ENCODE results near the gene AK2.

AK2 gene

GRCh38 chr1:33039840-33040239 lies 3.2 kb upstream of the AK2 start:
- H3K4me3 ChIP-seq (ENCODE audit: severe bottlenecking): no peak overlapping the region
- DNase-seq (ENCODE audit: low spot score) (no peak), ATAC-seq (ENCODE audit: low read depth) (no peak)
- peaks cover 8% of the 10 kb centered on the region for H3K36me3 ChIP-seq (ENCODE audit: low read depth)
- TF ChIP-seq, protein P1, sequence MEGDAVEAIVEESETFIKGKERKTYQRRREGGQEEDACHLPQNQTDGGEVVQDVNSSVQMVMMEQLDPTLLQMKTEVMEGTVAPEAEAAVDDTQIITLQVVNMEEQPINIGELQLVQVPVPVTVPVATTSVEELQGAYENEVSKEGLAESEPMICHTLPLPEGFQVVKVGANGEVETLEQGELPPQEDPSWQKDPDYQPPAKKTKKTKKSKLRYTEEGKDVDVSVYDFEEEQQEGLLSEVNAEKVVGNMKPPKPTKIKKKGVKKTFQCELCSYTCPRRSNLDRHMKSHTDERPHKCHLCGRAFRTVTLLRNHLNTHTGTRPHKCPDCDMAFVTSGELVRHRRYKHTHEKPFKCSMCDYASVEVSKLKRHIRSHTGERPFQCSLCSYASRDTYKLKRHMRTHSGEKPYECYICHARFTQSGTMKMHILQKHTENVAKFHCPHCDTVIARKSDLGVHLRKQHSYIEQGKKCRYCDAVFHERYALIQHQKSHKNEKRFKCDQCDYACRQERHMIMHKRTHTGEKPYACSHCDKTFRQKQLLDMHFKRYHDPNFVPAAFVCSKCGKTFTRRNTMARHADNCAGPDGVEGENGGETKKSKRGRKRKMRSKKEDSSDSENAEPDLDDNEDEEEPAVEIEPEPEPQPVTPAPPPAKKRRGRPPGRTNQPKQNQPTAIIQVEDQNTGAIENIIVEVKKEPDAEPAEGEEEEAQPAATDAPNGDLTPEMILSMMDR (IDR thresholded peaks at IDR 0.05; ENCODE audit: poor library complexity, severe bottlenecking): no peak
- peaks cover 12% of the 10 kb centered on the region for H3K4me1 ChIP-seq (ENCODE audit: insufficient read depth, poor library complexity, severe bottlenecking)
- H3K27me3 ChIP-seq (ENCODE audit: insufficient read depth, poor library complexity, severe bottlenecking): no peaks in the 10 kb centered on the region
- no peak overlapping the region for H3K27ac ChIP-seq (ENCODE audit: poor library complexity, severe bottlenecking)
- H3K9me3 ChIP-seq (ENCODE audit: severe bottlenecking): no peaks in the 10 kb centered on the region

DNA sequence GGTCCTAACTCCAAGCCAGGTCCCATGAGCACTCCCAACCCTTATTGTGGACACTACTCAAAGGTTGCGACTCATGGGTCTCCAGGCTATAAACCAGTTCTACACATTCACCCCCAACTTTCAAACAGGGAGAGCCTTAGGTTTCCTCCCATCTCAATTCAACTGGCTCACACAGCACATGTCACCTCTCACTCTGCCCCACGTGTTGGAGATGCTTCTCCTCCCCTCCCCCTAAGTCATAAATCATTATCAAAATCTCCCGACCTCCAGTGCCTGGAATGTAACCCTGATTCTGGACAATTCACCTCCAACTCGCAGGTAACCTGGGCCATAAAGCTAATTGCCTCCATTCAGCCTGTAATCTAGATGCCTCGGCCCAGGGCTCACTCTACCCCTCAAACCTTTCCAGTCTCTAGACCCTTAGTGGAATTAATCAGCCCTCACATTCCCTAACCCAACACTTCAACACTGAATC lies 595 bp downstream of the AK2 start:
- TF ChIP-seq, protein P1 (IDR thresholded peaks at IDR 0.05; ENCODE audit: poor library complexity, severe bottlenecking): no peak
- H3K36me3 ChIP-seq (ENCODE audit: low read depth): peaks cover 43% of the 10 kb centered on the region
- no peaks in the 10 kb centered on the region for H3K27me3 ChIP-seq (ENCODE audit: insufficient read depth, poor library complexity, severe bottlenecking)
- ATAC-seq (ENCODE audit: low read depth): peak; percentile 17
- peak overlapping the region; percentile 81 for H3K4me3 ChIP-seq (ENCODE audit: severe bottlenecking)
- H3K4me1 ChIP-seq (ENCODE audit: insufficient read depth, poor library complexity, severe bottlenecking): peaks cover 21% of the 10 kb centered on the region
- no peak for DNase-seq (ENCODE audit: low spot score)
- no peaks in the 10 kb centered on the region for H3K9me3 ChIP-seq (ENCODE audit: severe bottlenecking)
- peak overlapping the region; percentile 33 for H3K27ac ChIP-seq (ENCODE audit: poor library complexity, severe bottlenecking)

DNA sequence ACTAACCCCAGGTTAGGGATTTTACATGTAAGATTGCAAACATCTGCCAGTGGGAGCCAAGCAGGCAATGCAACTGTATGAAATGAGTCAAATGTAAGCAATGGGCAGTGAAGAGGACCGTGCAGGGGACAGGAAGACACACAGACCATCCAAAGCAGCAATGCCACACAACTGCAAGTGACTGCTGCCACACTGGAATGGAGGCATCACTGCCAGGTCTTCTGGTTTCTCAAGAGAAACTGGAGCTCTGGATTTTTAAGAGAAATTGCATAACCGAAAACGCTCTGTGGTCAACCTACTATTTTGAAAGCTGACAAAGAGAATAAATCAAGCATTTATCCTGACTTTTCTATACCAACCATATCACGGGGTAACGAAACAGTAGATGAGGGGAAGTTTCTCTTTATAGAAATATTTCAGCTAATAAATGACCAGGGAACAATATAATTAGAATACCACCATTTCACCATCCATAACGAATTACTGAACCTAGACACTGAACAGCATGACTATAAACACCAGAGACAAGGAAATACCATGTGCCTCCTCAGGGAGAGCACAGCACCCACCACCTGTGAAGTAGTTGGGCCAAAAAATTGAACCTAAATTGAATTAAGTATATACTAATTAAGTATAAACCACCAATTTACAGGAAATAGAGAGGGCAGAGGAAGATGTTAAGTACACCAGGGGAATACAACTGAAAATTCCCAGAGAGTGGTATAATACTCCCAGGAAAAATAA lies 4.4 kb downstream of the AK2 start:
- ATAC-seq (ENCODE audit: low read depth) (no peak), DNase-seq (ENCODE audit: low spot score) (no peak)
- Histone ChIP-seq H3K27me3 (ENCODE audit: insufficient read depth, poor library complexity, severe bottlenecking) (no peaks in the 10 kb centered on the region), H3K27ac (ENCODE audit: poor library complexity, severe bottlenecking) (no peak overlapping the region), H3K4me3 (ENCODE audit: severe bottlenecking) (no peak overlapping the region), H3K9me3 (ENCODE audit: severe bottlenecking) (no peaks in the 10 kb centered on the region), H3K4me1 (ENCODE audit: insufficient read depth, poor library complexity, severe bottlenecking) (peaks cover 21% of the 10 kb centered on the region), H3K36me3 (ENCODE audit: low read depth) (peaks cover 69% of the 10 kb centered on the region)
- TF ChIP-seq, protein P1 (IDR thresholded peaks at IDR 0.05; ENCODE audit: poor library complexity, severe bottlenecking): no peak

DNA sequence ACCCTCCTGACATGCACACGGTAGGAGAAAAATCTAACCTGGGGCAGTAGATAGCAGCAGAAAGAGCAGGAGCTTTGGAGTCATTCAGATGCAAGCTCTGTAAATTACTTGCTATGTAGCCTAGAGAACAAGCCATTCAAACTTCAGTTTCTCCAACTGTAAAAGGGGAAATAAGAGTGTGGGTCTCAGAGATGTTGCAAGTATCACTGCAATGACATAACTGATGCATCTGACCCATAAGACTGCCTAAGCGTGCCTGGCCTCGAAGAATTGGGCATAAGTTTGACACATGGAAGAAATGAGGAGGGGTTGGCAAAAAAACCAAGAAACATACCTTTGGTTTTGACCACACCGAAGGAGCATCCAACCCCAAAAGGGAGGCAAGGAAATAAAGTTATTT lies 5.2 kb downstream of the AK2 start:
- ATAC-seq (ENCODE audit: low read depth) (no peak), DNase-seq (ENCODE audit: low spot score) (no peak)
- Histone ChIP-seq H3K4me3 (ENCODE audit: severe bottlenecking) (no peak overlapping the region), H3K36me3 (ENCODE audit: low read depth) (peaks cover 72% of the 10 kb centered on the region), H3K27me3 (ENCODE audit: insufficient read depth, poor library complexity, severe bottlenecking) (no peaks in the 10 kb centered on the region), H3K9me3 (ENCODE audit: severe bottlenecking) (no peaks in the 10 kb centered on the region), H3K4me1 (ENCODE audit: insufficient read depth, poor library complexity, severe bottlenecking) (peaks cover 18% of the 10 kb centered on the region), H3K27ac (ENCODE audit: poor library complexity, severe bottlenecking) (no peak overlapping the region)
- TF ChIP-seq, protein P1 (IDR thresholded peaks at IDR 0.05; ENCODE audit: poor library complexity, severe bottlenecking): no peak

GRCh38 chr1:33030575-33030974 lies 6.1 kb downstream of the AK2 start:
- Histone ChIP-seq H3K9me3 (ENCODE audit: severe bottlenecking) (no peaks in the 10 kb centered on the region), H3K4me1 (ENCODE audit: insufficient read depth, poor library complexity, severe bottlenecking) (peaks cover 16% of the 10 kb centered on the region), H3K27me3 (ENCODE audit: insufficient read depth, poor library complexity, severe bottlenecking) (no peaks in the 10 kb centered on the region), H3K4me3 (ENCODE audit: severe bottlenecking) (no peak overlapping the region), H3K27ac (ENCODE audit: poor library complexity, severe bottlenecking) (no peak overlapping the region), H3K36me3 (ENCODE audit: low read depth) (peaks cover 74% of the 10 kb centered on the region)
- TF ChIP-seq, protein P1 (IDR thresholded peaks at IDR 0.05; ENCODE audit: poor library complexity, severe bottlenecking): no peak
- peak; percentile 42; the same call in 1 of the 3 replicates for ATAC-seq (ENCODE audit: low read depth)
- no peak for DNase-seq (ENCODE audit: low spot score)
